HG03432 (cell line): Measurements from ENCODE around the gene PIMREG.

Experiments
- ATAC-seq: cut with Tn5 transposase; IDR thresholded peaks from one replicate; pipeline ENCODE4 v1.9.1; 2021; ENCODE audit warnings: mild to moderate bottlenecking, moderate library complexity; ENCODE audit not compliant: unreplicated experiment

PIMREG gene

DNA sequence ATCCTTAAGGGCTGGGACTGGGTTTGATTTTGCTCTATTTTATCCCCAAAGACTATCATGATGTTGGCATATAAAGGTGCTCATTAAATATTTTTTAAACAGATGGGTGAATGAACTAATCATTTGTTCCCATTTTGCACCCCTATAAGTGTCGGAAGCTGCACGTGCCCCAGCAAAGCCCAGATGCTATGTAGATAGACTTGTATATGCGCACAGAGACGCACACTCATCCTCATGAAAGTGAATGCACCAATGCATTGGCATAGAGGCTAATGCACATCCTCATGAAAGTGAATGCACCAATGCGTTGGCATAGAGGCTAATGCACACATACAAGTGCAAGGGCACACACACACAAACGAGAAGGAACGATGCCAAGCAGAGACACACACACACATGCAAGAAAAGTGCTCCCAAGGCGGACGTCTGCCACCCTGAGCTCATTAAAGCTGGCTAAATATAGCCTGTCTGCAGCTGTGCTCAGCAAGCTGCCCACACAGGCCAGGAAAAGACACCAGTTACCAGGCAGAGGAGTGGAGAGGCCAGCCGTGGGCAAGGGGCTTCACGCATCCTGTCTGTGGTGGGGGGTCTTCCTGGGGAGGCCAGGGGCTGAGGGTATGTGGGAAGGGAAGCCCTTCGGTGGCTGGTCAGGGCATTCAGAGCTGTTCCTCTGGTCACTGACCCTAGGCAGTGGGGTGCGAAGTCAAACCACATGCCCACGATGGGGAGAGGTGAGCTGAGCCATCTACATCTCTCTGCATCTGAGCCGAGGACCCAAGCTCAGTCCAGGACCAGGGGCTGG, 52.6 kb downstream of the PIMREG start:
- no peak for ATAC-seq

DNA sequence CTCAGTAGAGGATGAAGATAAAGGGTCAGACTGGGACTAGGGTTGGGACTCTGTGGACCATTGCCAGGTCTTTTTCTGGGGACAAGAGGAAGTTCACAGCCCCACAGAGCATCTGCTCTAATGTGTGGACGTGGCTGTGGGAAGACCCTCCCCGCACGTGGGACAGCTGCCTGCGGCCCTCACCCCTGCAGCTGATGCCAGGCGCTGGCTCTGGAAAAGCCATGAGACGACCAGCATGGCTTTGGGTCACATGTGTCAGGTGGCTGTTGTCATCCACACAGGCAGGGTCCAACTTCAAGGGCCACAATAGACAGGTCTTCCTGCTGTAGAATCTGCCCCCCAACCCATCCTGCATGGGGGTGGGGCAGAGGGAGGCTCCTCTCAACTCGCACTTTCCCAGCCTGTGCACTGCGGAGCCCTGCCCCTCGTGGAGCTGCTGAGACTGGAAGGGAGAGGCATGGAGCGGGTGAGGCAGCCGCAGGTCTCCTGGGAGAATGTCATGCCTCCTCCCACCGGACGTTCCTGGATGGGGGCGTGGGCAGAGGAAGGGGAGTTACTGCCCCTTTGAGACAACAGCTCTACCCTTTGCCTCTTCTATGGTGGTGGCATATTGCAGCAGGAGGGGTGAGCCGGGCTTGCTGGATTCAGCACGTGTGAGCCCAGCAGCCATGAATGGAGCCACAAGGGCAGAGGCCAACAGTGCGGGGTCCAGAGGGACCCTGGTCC, 53.4 kb downstream of the PIMREG start:
- no peak for ATAC-seq

DNA sequence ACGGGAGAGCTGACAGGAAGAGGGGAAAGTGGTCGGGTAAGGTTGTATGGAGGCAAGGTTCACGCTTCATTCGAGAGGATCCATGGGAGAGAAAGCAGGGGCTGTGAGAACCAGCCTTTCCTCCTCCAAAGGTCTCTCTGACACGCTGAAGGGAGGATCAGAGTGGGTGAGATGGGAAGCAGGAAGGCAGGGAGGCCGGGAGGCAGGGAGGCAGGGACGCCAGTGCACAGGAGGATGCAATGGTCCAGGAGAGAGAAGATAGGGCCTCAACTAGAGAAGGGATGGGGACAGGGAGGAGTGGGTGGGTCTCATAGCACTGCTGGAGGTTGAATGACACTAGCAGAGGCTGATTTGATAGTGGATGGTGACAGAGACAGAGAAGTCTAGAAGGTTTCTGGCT, 54.1 kb downstream of the PIMREG start:
- ATAC-seq, result no peak

DNA sequence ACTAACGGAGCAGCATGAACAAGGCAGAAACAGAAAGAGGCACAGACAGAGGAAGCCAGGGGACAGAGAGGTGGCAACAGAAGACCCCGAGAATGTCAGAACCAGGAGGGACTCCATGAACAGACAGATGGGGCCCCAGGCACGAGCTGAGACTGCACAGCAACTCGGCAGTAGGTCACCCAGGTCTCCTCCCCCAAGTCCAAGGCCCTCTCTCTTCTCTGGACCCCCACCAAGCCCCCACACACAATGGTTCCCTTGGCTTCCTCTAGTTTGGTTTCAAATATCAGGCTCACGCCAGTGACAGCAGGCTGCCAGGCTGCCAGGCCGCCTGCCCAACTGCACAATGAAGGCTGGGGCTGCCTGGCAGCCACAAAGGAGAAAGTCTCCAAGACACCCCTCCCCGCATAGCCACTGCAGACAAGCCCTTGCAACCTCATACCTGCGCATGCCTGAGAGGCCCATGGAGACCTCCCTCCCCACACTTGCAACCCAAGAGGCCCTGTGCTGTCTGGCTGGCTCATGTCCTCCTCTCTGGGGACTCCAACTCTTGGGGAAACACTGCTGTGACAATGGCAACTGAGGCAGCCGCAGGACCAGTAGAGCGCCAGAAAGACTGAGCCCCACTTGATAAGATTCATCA, 54.8 kb downstream of the PIMREG start:
- ATAC-seq, result no peak
